HG02610 (cell line): ENCODE results near the gene MAST4.
"Not testable (repeated sequence)": the region's sequence is repeated elsewhere in the genome, so short reads cannot be mapped to it uniquely, and the experiment has no call there.

ENCODE experiments used
- ATAC-seq: cut with Tn5 transposase; IDR thresholded peaks from one replicate; pipeline ENCODE4 v1.9.1; 2021; ENCODE audit warnings: mild to moderate bottlenecking, moderate library complexity; ENCODE audit not compliant: unreplicated experiment

MAST4 gene

DNA sequence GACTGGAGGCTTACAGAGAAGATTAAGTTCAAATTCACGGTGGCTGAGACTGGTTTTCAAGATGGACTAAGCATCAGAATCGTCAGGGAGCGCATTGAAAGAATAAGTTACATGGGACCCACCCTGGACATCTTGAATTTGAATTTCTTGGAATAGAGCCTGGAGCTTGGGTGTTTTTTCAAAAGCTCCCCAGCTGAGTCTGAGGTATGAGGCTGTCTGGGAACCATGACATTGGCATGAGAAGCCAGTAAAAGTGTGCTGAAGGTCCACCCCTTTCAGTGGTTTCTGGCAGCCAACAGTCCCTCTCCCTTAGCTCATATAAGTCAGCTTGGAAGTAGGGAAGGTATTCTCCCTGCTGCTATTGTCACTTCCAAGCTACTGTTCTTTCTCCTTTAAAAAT is 97.8 kb downstream of the MAST4 start:
- no peak for ATAC-seq

DNA sequence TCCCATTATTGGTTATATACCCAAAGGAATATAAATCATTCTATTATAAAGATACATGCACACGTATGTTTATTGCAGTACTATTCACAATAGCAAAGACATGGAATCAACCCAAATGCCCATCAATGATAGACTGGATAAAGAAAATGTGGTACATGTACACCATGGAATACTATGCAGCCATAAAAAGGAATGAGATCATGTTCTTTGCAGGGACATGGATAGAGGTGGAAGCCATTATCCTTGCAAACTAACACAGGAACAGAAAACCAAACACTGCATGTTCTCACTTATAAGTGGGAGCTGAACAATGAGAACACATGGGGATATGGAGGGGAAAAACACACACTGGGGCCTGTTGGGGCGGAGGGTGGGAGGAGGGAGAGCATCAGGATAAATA is 99.6 kb downstream of the MAST4 start:
- not testable (repeated sequence) for ATAC-seq

DNA sequence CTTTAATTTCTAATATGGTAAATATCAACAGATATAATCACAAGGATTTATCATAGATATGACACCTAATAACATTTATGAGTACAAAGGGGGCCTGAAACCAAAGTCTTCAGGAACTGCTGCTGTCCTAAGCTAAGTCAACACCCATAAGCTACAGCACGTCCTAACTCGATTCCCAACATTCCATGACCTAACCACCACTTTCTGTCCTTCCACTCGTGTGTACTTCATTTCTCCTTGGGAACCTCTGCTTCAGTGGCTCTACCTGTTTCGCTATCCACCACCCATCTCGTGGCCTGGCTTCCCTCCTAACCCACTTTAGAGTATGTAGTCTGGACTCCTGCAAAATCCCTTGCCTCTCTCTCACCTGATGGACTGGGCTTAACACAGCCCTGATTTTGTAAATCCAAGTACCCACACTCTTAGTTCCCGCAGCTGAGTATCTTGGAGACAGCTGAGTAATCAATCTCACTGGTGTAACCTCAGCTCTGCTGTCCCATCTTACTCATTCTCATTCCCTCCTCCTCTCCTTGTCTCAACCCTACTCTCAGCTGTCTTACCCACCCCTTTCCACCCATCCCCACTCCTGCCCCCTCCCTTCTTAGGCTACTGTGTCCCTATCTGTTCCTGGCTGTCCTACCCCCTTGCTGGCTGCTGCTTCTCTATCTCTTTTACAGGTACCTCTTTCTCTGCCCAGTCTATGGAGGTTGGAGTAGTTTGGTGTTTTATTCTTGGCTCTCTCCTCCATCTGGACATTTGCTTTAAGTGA is 101.8 kb downstream of the MAST4 start:
- no peak for ATAC-seq

DNA sequence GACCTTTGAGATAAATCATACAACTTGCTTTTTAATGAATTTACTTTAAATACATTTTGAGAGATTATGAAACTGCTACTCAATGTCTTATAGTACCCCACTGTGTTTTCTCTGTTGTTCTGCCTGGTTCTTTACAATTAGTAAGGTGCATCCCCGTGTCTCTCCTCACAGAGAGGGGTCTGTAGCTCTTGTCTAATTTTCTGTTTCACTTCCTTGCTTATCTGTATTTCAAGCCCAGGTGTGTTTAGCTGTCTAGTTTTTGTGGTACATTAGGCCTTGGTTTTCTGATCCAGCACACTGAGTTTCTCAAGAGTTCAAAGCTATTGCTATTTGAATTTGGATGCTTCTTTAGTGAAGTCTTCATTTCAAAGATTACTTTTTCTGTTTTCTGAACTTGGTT is 105.1 kb downstream of the MAST4 start:
- ATAC-seq = no peak

GRCh38 chr5:66702426-66702825 is 106.2 kb downstream of the MAST4 start:
- no peak for ATAC-seq

DNA sequence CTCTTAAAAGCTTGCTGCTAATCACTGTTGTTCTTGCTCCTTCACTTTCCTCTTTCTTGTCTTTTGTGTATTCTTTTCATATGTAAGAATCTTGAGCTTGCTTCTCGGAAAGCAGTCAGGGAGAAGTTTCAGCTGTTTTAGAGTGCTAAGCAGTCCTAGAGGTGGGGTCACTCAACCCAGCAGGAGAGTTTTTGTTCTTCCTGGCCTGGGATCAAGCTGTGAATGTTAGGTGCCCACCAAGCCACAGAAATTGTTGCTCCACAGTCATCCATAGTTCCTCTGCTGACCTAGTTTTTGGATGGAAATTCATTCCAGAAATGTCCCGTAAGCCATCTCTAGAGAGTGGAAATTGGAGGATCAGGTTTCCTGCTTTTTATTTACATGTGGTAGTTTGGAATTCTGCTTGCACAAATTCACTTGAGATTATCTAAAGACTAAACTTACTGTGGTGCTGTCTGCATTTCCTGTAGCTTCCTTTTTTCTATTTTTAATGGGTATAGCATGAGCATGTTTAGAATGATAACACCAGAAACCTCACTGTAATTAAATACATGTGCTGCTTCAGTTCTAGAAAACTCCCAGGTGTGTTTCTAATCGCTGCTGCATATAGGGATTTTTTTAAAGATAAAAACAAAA is 108.7 kb downstream of the MAST4 start:
- no peak for ATAC-seq

DNA sequence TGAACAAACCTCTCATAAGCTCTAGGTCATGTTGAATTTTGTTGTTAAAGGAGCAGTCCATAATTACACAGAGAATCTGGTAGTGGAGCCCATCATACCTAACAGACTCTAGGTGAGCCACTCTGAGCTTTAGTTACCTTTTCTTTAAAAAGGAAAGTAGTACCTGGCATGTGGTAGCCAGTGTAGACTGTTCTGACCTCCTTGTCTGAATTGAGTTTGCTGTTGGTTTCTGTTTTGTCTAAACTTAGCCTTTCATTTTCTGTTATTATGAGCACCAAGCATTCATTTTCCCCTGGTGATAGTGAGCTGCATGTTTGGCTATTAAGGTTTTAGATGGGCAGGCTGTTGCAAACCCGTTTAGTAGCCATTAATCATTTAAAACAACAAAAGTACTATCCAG is 112.2 kb downstream of the MAST4 start:
- ATAC-seq = no peak

DNA sequence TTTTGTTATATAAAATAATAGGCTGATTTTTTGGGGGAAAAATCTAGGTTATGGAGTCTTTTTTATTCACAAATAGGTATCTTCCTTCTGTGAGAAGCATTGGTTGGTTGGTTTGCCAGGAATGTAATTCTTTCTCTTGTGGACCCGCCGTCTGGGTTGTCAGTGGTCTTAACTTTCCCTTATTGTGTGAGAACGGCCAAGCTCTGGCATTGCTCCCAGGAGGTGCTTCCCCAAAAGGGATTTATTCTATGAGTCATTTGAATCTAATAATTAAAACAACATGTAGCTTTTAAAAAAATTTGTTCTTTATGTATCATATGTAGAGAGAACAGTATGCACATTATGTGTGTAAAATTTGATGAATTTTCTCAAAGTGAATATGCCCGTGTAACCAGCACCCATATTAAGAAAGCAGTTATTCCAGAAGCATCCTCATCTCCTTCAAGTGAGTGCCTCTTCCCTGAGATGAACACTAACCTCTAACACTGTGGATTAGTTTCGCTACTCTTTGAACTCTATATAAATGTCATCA is 114.4 kb downstream of the MAST4 start:
- no peak for ATAC-seq

DNA sequence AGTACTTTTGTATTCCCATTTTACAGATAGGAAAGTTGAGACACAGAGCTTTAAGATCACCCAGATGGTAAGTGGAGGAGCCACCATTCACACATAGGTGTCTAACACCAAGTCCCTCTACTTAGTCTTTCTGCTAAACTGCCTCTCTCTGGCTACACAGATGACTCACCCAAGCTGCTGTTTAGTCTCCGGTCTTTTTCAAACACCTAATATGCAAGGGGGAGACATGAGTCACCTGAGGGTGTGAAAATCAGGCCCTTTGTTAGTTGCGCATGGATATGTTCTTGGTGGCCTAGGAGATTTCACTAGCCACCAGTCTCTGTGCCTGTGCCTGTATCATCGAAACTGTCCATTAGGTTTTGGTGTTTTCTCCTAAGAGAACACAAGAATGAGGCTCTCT is 117.8 kb downstream of the MAST4 start:
- no peak for ATAC-seq

DNA sequence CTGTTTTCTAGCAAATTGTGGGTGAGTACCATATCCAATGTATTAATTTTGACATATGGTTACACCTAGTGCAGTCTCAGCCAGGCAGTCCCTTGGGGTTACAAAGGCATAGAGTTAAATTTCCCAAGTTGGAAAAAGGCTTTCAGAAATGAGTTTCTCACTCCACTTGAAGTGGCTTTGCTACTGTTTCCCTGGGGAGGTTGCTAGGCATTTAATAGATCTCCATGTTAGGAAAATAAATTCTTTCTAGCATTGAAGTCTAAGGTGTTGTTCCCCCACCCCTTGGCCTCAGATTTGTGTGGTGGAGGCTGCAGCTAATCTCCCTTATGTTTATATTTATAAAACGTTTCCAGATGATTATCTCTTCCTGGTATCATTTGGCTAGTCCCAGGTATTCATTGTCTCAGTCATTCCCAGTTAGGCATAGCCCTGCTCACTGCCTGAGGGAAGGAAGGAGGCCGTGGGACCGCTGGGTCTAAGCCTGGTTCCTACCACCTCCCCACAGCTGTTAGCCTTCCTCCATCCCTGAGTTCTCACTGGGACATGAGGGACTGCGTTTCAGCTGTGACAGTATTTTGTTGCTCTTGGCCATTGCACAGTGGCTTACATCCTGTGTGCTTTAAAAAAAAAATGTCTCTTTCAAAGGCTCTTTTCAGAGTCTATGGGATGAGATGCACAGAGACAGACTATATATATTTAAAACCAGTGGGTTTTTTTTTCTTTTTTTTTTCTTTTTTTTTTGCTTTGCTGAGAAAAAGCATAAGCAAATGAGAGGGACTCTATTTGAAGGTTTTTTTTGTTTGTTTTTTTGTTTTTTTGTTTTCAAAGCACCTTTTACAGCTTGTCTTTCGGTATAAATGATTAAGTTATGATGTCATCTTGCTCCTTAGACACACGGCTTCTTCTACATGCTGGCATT is 121.5 kb downstream of the MAST4 start:
- ATAC-seq = no peak

DNA sequence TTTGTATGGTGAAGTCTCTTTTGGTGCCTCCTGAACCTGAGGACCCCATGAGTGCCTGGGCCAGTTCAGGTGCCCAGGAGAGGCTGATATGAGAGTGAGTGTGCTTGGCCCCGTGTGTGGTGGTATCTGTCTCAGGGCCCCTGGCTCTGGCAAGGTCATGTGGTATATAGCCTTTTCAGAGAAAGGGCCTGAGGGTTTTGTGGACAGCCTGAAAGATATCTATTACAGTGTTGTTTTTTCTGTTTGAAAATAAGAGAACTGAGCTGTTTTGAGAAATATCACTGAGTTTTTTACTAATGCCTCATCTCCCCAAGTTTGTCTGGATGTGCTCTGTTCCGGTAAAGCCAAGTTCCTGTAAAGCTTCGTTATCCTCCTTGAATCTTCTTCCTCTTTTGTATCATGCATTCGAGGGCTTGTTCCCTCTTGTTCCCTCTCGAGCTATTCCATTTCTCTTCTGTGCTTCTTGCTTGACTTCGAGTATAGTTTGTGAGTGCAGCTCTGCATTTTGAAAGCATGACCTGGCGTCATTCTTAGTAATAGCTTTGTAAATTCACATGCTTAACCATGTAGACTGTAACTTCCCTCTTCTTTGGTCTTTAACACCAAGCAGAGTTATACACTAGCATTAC is 122.3 kb downstream of the MAST4 start:
- no peak for ATAC-seq

- ATAC-seq = no peak
Observed at GRCh38 chr5:66720780-66721179, 124.6 kb downstream of the MAST4 start.

- ATAC-seq = no peak
Observed at GRCh38 chr5:66722686-66723085, 126.5 kb downstream of the MAST4 start.

- no peak for ATAC-seq
Observed at GRCh38 chr5:66724349-66725139, 128.4 kb downstream of the MAST4 start.

DNA sequence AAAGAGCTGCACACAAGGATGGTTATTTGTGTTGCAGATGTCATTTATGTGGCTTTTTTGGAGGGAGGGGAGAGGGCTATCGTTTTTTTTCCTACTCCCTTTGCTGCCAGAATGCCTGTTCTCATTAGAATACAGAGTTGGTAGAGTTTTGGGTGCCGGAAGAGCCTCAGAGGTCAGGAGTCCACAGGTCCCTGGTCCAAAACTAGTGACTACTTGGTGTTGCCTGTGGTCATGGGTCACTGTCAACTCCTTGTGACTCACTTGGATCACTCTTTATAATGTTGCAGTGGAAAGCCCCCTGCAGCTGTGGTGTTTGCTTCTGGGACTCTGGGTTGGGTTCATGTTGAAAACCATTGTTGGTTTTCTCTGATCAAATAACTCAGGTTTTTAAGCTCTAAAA is 131.4 kb downstream of the MAST4 start:
- ATAC-seq = no peak

DNA sequence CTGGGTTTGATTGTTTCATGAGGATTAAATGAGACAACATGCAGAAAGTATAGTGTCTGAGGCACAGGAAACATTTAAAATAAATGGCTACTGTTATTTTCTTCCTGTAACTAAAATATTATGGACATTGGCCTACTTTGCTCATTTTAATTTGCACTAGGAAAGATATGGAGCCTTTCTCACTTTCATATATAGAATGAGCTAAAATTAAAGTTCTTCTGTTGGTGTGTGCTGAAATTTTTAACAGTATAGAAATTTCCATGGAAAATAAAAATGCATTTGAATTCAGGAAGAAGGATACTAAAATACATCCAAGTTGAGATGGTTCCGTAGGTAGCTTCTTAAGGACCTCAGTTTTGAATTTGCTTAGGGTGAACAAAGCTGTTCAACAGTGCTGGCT is 131.9 kb downstream of the MAST4 start:
- ATAC-seq = no peak

GRCh38 chr5:66737096-66737495 is 140.9 kb downstream of the MAST4 start:
- ATAC-seq = no peak

GRCh38 chr5:66738136-66738535 is 141.9 kb downstream of the MAST4 start:
- ATAC-seq = no peak

DNA sequence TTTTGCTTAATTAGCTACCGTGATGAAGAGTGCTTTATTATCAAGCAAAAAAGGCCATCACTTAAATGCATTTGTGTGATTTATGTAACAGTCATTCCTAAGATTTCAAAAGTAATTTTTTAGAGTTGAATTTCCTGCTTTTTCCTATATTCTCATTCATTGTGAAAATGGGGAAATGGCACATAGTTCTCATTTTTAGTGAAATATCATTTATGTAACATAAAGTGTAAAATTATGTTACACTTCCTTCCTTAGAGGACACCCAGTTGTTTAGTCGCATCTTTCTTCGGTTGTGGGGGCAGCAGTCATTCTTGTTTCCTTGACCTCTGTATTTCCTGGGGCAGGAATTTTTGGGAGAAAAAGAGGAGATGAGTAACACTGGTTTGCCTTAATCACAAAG is 142.8 kb downstream of the MAST4 start:
- no peak for ATAC-seq

DNA sequence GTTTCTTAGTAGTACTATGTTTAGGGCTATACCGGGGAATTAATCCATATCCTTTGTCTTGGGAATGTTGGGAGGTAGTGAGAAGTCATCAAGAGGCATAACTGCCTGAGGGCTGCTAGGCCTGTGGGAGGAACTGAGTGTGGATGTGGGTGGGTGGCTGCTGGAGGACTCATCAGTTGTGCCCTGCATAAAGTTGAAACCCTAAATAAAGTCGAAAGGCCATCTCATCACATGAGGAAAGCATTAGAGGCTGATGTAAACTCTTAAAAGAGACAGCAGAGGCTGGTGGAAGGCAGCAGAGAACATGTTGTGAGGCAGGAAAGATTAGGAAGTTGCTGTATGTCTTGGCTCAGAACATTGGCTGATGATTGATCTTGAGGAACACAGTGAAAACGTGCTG is 143.8 kb downstream of the MAST4 start:
- no peak for ATAC-seq
